GM19240 (cell line): ENCODE results near the gene PCARE.

ENCODE experiments used
- DNase-seq: peaks from one replicate; pipeline ENCODE4 v3.0.0; 2011; ENCODE audit warnings: low spot score; ENCODE audit not compliant: insufficient read length

Gene PCARE

DNA sequence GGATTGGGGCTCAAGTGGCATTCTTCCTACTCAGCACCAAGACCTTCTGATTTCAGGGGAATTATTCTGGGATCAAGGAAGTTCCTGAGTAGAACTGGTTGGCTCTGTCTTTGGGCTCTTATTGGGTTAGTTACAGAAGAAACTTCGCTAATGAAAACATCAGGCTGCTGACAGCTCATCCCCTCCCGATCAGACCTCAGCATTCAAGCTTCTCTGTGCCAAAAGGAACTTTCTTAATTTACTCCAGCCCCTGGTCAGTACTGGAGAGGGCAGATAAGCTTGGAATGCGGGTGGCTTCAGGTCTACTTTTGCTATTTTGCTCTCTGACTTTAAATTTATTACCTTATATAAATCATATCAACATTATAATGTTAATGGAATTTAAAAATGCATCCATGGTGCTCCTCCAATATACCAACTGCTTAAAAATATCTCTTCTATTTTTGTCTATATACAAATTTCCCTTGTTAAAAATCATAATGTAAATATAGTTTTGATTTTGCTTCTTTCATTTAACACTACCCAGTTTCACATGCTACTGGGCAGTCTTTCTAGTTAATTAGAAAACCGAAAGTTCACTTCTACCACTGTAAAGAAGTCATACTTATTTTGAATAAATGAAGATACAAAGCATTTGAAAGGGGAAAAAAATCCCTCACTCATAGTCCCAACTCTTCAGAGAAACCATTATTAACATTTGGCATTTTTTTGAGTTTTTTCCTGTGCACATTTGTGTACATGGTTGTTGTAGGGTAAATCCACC, 34.4 kb downstream of the PCARE start:
- DNase-seq, result no peak

DNA sequence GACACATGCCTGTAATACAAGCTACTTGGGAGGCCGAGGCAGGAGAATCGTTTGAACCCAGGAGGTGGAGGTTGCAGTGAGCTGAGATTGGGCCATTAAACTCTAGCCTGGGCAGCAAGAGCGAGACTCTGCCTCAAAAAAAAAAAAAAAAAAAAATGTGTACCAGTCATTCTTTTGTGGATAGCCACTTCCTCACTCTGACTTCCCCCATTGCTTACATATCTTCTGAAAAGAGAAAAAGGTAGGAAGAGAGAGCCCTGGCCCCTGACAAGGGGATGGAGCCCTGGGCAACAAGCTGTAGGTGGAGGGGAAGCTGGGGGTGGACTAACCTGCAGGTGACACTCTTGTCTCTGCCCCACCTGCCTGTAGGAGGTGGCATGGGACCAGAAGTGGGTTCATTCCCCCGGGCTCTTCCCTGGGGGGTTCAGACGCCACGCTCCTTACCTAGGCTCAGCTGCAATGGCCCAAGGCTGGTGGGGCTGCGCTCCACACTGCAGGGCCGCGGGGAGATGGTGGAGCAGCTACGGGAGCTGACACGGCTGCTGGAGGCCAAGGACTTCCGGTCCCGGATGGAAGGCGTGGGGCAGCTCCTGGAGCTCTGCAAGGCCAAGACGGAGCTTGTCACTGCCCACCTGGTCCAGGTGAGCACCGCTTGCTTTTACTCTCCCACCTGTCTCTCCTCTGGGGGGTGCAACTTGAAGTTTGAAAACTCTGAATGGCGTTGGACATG, 39.1 kb downstream of the PCARE start:
- no peak for DNase-seq

DNA sequence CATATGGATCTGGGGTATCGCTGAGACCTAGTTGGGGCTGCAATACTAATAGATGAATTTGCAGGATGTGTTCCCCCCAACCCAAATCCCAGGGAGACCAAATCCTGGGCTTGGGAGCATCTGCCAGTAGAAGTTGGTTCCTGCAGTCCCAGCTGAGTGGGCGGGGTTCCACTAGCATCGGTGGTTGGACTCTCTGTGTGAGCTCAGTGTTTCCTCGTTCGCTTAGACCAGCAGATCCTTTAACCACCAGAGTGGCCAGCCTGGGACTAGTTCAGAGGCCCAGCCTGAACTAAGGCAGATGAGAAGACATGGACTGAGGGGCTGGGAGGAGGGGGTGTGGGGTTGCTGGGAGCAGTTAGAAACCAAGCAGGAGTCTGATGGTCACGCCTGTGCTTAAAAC, 40.7 kb downstream of the PCARE start:
- no peak for DNase-seq

DNA sequence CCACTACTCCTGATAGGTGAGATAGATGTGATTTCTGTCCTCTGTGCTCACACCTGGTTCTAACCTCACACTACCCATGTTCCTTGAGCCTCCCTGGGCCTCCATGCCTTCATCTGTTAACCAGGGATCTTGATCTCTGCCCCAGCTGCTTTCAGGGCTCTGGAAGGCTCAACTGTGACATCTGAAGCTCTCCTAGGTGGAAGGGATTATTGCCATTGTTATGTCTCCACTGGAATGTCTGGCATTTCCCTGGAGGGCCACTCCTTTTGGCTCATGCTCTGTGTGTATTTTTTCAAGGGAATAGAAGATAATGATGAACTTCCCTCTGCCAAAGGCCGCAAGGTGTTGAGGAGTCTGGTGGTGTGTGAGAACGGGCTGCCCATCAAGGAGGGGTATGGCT, 41.2 kb downstream of the PCARE start:
- no peak for DNase-seq

DNA sequence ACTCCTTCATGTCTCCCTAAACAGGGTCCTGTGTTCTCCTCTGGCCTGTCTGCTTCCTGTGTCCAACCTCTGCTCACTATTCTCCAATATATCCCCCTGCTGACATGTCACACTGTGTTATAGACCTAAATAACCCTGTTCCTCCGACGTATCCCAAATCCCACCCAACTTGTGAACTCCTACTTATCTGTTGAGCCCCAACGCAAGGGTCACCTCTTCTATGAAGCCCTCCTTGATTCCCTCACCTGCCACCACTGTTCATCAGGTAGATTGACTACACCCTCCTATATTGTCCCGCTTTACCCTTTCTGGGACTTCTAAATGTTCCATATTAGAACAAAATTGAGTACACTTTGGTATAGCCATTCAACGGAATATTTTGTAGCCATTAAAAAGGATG, 42.1 kb downstream of the PCARE start:
- DNase-seq, result no peak

DNA sequence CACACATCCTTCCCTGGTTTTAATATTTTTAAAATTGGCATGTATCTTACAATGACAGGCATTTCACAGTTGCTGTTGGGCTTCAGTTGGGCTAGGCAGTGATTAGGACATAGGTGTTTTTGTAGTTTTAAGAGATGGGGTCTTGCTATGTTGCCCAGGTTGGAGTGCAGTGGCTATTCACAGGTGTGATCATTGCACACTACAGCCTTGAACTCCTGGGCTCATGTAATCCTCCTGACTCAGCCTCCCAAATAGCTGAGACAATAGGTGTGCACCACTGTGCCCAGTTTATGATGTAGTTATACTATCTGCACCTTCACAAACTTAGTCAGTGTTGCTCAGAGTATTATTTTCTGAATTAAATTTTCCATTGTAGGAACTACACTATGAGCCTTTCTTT, 43.3 kb downstream of the PCARE start:
- no peak for DNase-seq

- no peak for DNase-seq
Observed at GRCh38 chr2:29025711-29026110, 48.6 kb downstream of the PCARE start.

GRCh38 chr2:29024882-29025430, 49.4 kb downstream of the PCARE start:
- no peak for DNase-seq

DNA sequence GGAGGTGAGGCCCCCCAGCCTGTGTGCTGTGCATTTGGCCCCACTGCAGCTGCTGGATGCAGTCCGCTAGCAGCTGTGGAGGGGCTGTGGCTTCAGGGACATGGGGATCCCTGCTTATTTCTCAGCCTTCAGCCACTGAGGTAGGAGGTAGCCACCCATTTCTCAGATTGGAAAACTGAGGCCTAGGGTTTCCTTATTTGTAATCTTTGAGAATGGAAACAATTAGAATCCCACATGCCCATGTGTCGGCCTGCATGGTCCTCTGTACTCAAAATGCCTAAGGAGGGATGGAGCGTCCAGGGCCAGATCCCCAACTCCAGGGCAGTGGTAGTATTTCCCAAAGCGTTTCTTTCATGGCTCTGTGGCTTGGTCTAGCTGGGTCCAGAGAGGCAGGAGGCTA, 51.1 kb downstream of the PCARE start:
- DNase-seq, result no peak

GRCh38 chr2:29022679-29023078, 51.6 kb downstream of the PCARE start:
- no peak for DNase-seq

- no peak for DNase-seq
Observed at GRCh38 chr2:29021886-29022285, 52.4 kb downstream of the PCARE start.

DNA sequence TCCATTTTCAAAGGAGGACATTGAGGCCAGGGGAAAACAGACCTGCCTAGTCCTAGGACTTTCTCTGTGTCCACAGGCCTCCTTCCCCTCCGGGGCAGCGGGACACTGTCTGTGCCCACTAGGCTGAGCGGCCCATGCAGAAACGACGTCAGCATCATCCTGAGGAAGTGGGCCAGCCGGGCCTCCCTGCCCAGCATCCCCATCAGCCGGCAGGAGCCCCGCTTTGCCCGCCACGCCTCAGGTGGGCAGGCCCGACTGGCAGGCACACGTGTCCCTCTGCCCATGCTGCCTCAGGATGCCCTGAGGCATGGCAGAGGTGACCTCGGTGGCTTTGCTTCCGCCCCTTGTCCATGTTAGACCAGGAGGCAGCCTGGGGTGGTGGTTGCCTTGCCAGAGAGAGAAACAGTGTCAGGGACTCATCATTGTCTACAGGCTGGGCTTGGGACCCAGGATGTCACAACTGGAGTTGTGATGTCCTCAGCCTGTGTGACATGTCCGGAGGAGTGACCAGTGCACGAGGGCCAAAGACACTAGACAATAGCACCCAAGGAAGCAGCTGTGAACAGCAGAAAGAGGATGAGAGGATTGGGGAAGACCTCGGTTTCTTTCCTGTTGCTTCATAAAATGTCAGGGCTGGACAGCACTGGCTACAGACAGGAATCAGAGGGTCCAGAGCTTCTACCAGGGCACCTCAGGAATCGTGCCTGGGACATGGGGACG, 56.4 kb downstream of the PCARE start:
- no peak for DNase-seq

- no peak for DNase-seq
Observed at GRCh38 chr2:29016504-29016903, 57.8 kb downstream of the PCARE start.

GRCh38 chr2:29015701-29016470, 58.4 kb downstream of the PCARE start:
- no peak for DNase-seq

DNA sequence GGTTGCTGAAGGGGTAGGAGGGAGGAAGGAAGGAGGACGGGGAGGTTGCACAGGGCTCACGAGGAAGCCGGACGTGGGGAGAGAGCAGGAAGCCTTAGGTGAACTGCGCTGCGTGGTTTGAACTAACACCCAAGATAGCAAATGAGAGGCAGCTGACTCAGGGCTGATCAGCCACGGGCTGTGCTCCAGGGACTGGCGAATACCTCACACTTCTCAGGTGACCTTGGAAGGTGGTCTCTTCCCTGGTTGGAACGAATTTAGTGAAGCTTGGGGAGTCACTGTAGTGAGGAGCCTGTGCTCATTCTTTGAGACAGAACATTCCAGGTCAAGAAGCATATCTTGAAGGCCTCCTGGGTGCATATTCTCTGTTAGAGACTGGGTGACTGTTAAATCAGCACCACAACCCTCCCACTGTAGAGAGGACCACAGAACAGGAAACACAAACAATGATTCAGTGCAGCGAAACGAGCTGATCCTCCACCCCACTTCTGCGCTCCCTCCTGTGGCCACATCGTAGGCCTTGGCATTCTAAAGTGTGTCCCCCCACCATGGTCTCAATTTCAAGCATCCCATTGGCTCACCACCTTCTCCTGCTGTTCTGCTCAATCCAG, 59.4 kb downstream of the PCARE start:
- DNase-seq, result peak; percentile 51

GRCh38 chr2:29014331-29014730, 60.0 kb downstream of the PCARE start:
- DNase-seq, result no peak

DNA sequence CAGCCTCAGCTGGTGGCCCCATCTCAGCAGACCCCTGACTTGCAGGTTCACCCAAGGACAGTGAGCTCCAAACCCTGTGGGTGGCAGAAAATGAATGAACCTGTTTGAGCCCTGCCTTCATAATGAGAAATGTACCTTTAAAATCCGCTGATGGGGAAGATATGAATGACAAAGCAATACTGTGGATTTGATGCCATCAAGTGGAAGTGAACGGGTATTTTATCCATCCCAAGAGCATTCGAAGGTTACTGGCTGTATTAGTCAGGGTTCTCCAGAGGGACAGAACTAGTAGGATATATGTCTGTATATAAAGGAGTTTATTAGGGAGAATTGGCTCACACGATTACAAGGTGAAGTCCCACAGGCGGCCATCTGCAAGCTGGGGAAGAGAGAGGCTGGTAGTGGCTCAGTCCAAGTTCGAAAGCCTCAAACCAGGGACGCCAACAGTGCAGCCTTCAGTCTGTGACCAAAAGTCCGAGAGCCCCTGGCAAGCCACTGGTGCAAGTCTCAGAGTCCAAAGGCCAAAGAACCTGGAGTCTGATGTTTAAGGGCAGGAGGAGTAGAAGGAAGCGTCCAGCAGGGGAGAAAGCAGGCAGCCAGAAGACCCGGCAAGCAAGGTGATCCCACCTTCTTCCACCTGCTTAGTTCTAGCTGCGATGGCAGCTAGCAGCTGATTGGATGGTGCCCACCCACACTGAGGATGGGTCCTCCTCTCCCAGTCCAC, 61.1 kb downstream of the PCARE start:
- no peak for DNase-seq

DNA sequence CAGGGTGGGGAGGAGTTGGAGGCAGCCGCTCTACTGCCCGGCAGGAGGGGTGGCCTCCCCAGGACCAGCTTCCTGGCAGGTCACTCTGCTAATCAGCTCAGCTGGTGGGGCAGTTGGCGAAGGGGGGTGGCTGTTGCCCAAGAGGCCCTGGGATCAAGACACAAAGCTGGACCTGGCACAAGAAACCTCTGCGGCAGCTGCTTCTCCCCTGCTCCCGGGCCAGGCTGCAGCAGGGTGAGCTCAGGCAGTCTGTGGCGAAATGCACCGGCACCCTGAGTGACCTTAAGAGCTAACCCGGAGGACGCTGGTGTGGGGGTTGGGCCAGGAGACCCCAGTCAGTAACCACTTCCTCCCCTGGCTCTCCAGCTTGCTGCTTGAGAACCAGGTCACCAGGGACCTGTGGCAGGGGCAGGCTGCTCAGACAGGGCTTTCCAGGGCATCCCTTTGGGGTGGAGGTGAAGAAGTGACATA, 62.1 kb downstream of the PCARE start:
- no peak for DNase-seq
